Skeletal muscle satellite cell (primary cell): ENCODE results near the gene ATAD3A.

ENCODE experiments used
- H3K27me3 ChIP-seq: 2 replicates; pipeline ENCODE4 v1.7.0; 2013; ENCODE audit warnings: low read length; ENCODE audit not compliant: control insufficient read depth, insufficient read depth
- H3K36me3 ChIP-seq: 2 replicates; pipeline ENCODE4 v1.7.0; 2013; ENCODE audit warnings: mild to moderate bottlenecking, control low read depth, low read length; ENCODE audit not compliant: insufficient read depth
- H3K4me1 ChIP-seq: 2 replicates; pipeline ENCODE4 v1.7.0; 2013; ENCODE audit warnings: low read length; ENCODE audit not compliant: control insufficient read depth, insufficient read depth
- H3K4me2 ChIP-seq: 2 replicates; pipeline ENCODE4 v1.7.0; 2013; ENCODE audit warnings: mild to moderate bottlenecking, low read length
- H3K4me3 ChIP-seq: 2 replicates; pipeline ENCODE4 v1.7.0; 2013; ENCODE audit warnings: low read length
- H3K9ac ChIP-seq: 2 replicates; pipeline ENCODE4 v1.7.0; 2013; ENCODE audit warnings: mild to moderate bottlenecking, low read depth, low read length, moderate library complexity
- H3K9me3 ChIP-seq: replicated peaks from 2 replicates; pipeline ENCODE4 v1.7.0; 2013; ENCODE audit warnings: mild to moderate bottlenecking, control low read depth, low read length

Gene ATAD3A

GRCh38 chr1:1578371-1578940 is 66.5 kb downstream of the ATAD3A start:
- Histone ChIP-seq H3K36me3 (no peaks in the 10 kb centered on the region), H3K4me3 (no peak overlapping the region), H3K27me3 (peaks cover 36% of the 10 kb centered on the region), H3K4me1 (peaks cover 8% of the 10 kb centered on the region), H3K4me2 (no peak overlapping the region), H3K9ac (no peak overlapping the region), H3K9me3 (no peaks in the 10 kb centered on the region)

GRCh38 chr1:1582585-1583346 is 70.8 kb downstream of the ATAD3A start:
- no peaks in the 10 kb centered on the region for H3K4me1 ChIP-seq
- H3K36me3 ChIP-seq = no peaks in the 10 kb centered on the region
- H3K27me3 ChIP-seq = peaks cover 42% of the 10 kb centered on the region
- H3K9ac ChIP-seq = no peak overlapping the region
- no peaks in the 10 kb centered on the region for H3K9me3 ChIP-seq
- H3K4me3 ChIP-seq = no peak overlapping the region
- H3K4me2 ChIP-seq = no peak overlapping the region

GRCh38 chr1:1583347-1584010 is 71.5 kb downstream of the ATAD3A start:
- Histone ChIP-seq H3K27me3 (peaks cover 35% of the 10 kb centered on the region), H3K4me1 (no peaks in the 10 kb centered on the region), H3K36me3 (no peaks in the 10 kb centered on the region), H3K9ac (no peak overlapping the region), H3K4me2 (no peak overlapping the region), H3K9me3 (no peaks in the 10 kb centered on the region), H3K4me3 (no peak overlapping the region)
